Neural cell (in vitro differentiated cells): ENCODE results near the gene MUCL3. TPM values are rescaled to one million over a fixed set of nuclear protein-coding genes. Genes with fewer than 3 reads are reported as not detected.

ENCODE experiments used
- H2AFZ ChIP-seq: fragments of 200-600, 300-800 bp; sonication (generic), shearing (Covaris generic); 2 replicates; pipeline ENCODE4 v1.6.0; 2014; ENCODE audit warnings: low read depth, mild to moderate bottlenecking, antibody characterized with exemption, low read length, moderate library complexity
- H3F3A ChIP-seq: fragments of 200-600 bp; shearing (Covaris generic); 2 replicates; pipeline ENCODE4 v1.6.1; 2016; ENCODE audit warnings: mild to moderate bottlenecking, moderate library complexity, mixed read lengths, antibody characterized with exemption, low read length; ENCODE audit not compliant: insufficient read depth, poor library complexity, severe bottlenecking
- H3K27ac ChIP-seq: fragments of 200-600, 300-800 bp; sonication (generic), shearing (Covaris generic); 2 replicates; pipeline ENCODE4 v1.5.1; 2014; ENCODE audit warnings: mild to moderate bottlenecking, low read length, moderate library complexity
- H3K27me3 ChIP-seq: fragments of 300-800, 200-600 bp; sonication (generic), shearing (Covaris generic); 2 replicates; pipeline ENCODE4 v1.6.0; 2014; ENCODE audit warnings: mild to moderate bottlenecking, low read depth, low read length, moderate library complexity; ENCODE audit not compliant: insufficient read depth
- H3K36me3 ChIP-seq: fragments of 300-800, 200-600 bp; sonication (generic), shearing (Covaris generic); 2 replicates; pipeline ENCODE4 v1.5.1; 2014; ENCODE audit warnings: mild to moderate bottlenecking, antibody characterized with exemption, low read length, moderate library complexity; ENCODE audit not compliant: insufficient read depth
- H3K4me2 ChIP-seq: fragments of 300-800, 200-600 bp; sonication (generic), shearing (Covaris generic); 2 replicates; pipeline ENCODE4 v1.6.0; 2014; ENCODE audit warnings: mild to moderate bottlenecking, low read length
- H3K4me3 ChIP-seq: fragments of 300-800, 200-600 bp; sonication (generic), shearing (Covaris generic); 2 replicates; pipeline ENCODE4 v1.5.1; 2014; ENCODE audit warnings: mild to moderate bottlenecking, low read length, moderate library complexity
- H3K79me2 ChIP-seq: fragments of 200-600 bp; shearing (Covaris generic); replicated peaks from 2 replicates; pipeline ENCODE4 v1.6.0; 2014; ENCODE audit warnings: mild to moderate bottlenecking, low read length, moderate library complexity; ENCODE audit not compliant: insufficient read depth
- H3K9ac ChIP-seq: fragments of 300-800, 200-600 bp; sonication (generic), shearing (Covaris generic); 2 replicates; pipeline ENCODE4 v1.6.1; 2016; ENCODE audit warnings: mild to moderate bottlenecking, low read length, mixed read lengths
- H3K9me2 ChIP-seq: fragments of 200-600 bp; shearing (Covaris generic); 2 replicates; pipeline ENCODE4 v1.6.1; 2016; ENCODE audit warnings: mild to moderate bottlenecking, low read length, mixed read lengths; ENCODE audit not compliant: insufficient read depth
- H3K9me3 ChIP-seq: fragments of 200-600, 300-800 bp; sonication (generic), shearing (Covaris generic); 2 replicates; pipeline ENCODE4 v1.6.1; 2016; ENCODE audit warnings: mild to moderate bottlenecking, mixed run types, low read length, moderate library complexity, mixed read lengths
- H4K20me1 ChIP-seq: fragments of 200-600 bp; shearing (Covaris generic); 2 replicates; pipeline ENCODE4 v1.6.1; 2016; ENCODE audit warnings: mild to moderate bottlenecking, mixed run types; ENCODE audit not compliant: insufficient read depth
- CTCF ChIP-seq: fragments of 450-650 bp; IDR thresholded peaks from 2 replicates; pipeline ENCODE4 v1.5.1; 2014; ENCODE audit warnings: antibody characterized with exemption, mild to moderate bottlenecking, moderate library complexity; ENCODE audit not compliant: poor library complexity, severe bottlenecking
- EP300 ChIP-seq: fragments of 450-650 bp; conservative IDR thresholded peaks from 2 replicates; pipeline ENCODE4 v1.6.1; 2014; ENCODE audit warnings: antibody characterized with exemption, mild to moderate bottlenecking, moderate library complexity; ENCODE audit not compliant: poor library complexity, severe bottlenecking
- EZH2 ChIP-seq: fragments of 200-600, 300-800 bp; shearing (Covaris generic), sonication (generic); IDR thresholded peaks from 2 replicates; pipeline ENCODE4 v1.6.1; 2014; ENCODE audit warnings: antibody characterized with exemption, low read length, borderline replicate concordance, mild to moderate bottlenecking; ENCODE audit not compliant: insufficient read depth, poor library complexity, severe bottlenecking
- MXI1 ChIP-seq: fragments of 450-650 bp; conservative IDR thresholded peaks from 2 replicates; pipeline ENCODE4 v1.6.1; 2014; ENCODE audit warnings: antibody characterized with exemption, mild to moderate bottlenecking; ENCODE audit not compliant: poor library complexity, severe bottlenecking
- POLR2AphosphoS5 ChIP-seq: IDR thresholded peaks from 2 replicates; pipeline ENCODE4 v1.6.1; 2012
- RAD21 ChIP-seq: fragments of 450-650 bp; conservative IDR thresholded peaks from 2 replicates; pipeline ENCODE4 v1.6.1; 2014; ENCODE audit warnings: antibody characterized with exemption, mild to moderate bottlenecking, moderate library complexity
- REST ChIP-seq: IDR thresholded peaks from 2 replicates; pipeline ENCODE4 v1.6.1; 2012; ENCODE audit warnings: borderline replicate concordance
- SMC3 ChIP-seq: fragments of 450-650 bp; conservative IDR thresholded peaks from 2 replicates; pipeline ENCODE4 v1.6.1; 2014; ENCODE audit warnings: antibody characterized with exemption, mild to moderate bottlenecking, moderate library complexity; ENCODE audit not compliant: poor library complexity
- TAF1 ChIP-seq: IDR thresholded peaks from 2 replicates; pipeline ENCODE4 v1.6.1; 2012; ENCODE audit warnings: low read depth
- polyA plus RNA-seq: library from polyadenylated mRNA; depleted of rRNA; stranded (reverse); fragments of >200 nt; gene quantifications from 2 replicates; pipeline ENCODE4 v1.2.3, GENCODE V29; 2014

The MUCL3 gene
- polyA plus RNA-seq, 1 donor from 2014 or later = not detected

GRCh38 chr6:30917487-30917886 lies 23.3 kb upstream of the MUCL3 start:
- Histone ChIP-seq H3K9ac (no peak overlapping the region), H3K27ac (no peak overlapping the region), H3K79me2 (no peaks in the 10 kb centered on the region), H3K27me3 (no peaks in the 10 kb centered on the region), H4K20me1 (no peaks in the 10 kb centered on the region), H3K9me3 (no peaks in the 10 kb centered on the region), H3K9me2 (no peaks in the 10 kb centered on the region), H2AFZ (no peak overlapping the region), H3K4me2 (no peak overlapping the region), H3K36me3 (peaks cover 7% of the 10 kb centered on the region), H3F3A (no peaks in the 10 kb centered on the region), H3K4me3 (no peak overlapping the region)
- TF ChIP-seq TAF1 (no peak), EZH2 (no peak), SMC3 (no peak), MXI1 (no peak), RAD21 (no peak), POLR2AphosphoS5 (no peak), EP300 (no peak), CTCF (no peak), REST (no peak)

- Histone ChIP-seq H3K27ac (no peak overlapping the region), H3K27me3 (no peaks in the 10 kb centered on the region), H3K4me3 (no peak overlapping the region), H2AFZ (no peak overlapping the region), H3K9ac (no peak overlapping the region), H3K36me3 (peaks cover 7% of the 10 kb centered on the region), H4K20me1 (no peaks in the 10 kb centered on the region), H3K4me2 (no peak overlapping the region), H3K9me2 (no peaks in the 10 kb centered on the region), H3K9me3 (no peaks in the 10 kb centered on the region), H3F3A (no peaks in the 10 kb centered on the region), H3K79me2 (no peaks in the 10 kb centered on the region)
- no peak for TF ChIP-seq SMC3
- TF ChIP-seq TAF1 = no peak
- no peak for TF ChIP-seq CTCF
- no peak for TF ChIP-seq EP300
- TF ChIP-seq RAD21 = no peak
- no peak for TF ChIP-seq MXI1
- TF ChIP-seq REST = no peak
- TF ChIP-seq POLR2AphosphoS5 = no peak
- TF ChIP-seq EZH2 = no peak
Observed at GRCh38 chr6:30918670-30919069, 22.1 kb upstream of the MUCL3 start.
